ENCODE measurements around the gene ZFYVE28.

ZFYVE28 gene

GRCh38 chr4:2448589-2448988, 30.1 kb upstream of the ZFYVE28 start:
- no peak for TF ChIP-seq CTCF (IDR thresholded peaks at IDR 0.05)
- DNase-seq: no peak
- H3K9me3 Mint-ChIP-seq: no peaks in the 10 kb centered on the region
- H3K27ac Mint-ChIP-seq: no peak overlapping the region
- H3K4me3 Mint-ChIP-seq: no peak overlapping the region
- H3K36me3 Mint-ChIP-seq (ENCODE audit: low read depth): no peaks in the 10 kb centered on the region
- peaks cover 13% of the 10 kb centered on the region for H3K27me3 Mint-ChIP-seq (ENCODE audit: low read depth, poor library complexity)
- peaks cover 8% of the 10 kb centered on the region for H3K4me1 Mint-ChIP-seq

- Mint-ChIP-seq H3K9me3 (no peaks in the 10 kb centered on the region), H3K4me1 (no peaks in the 10 kb centered on the region), H3K4me3 (no peak overlapping the region), H3K27ac (no peak overlapping the region), H3K27me3 (ENCODE audit: low read depth, poor library complexity) (peaks cover 9% of the 10 kb centered on the region), H3K36me3 (ENCODE audit: low read depth) (no peaks in the 10 kb centered on the region)
- DNase-seq: no peak
- TF ChIP-seq CTCF (IDR thresholded peaks at IDR 0.05): no peak
Observed at GRCh38 chr4:2446656-2447564, 28.5 kb upstream of the ZFYVE28 start.

GRCh38 chr4:2445571-2445970, 27.1 kb upstream of the ZFYVE28 start:
- peaks cover 9% of the 10 kb centered on the region for H3K27me3 Mint-ChIP-seq (ENCODE audit: low read depth, poor library complexity)
- no peaks in the 10 kb centered on the region for H3K4me1 Mint-ChIP-seq
- no peaks in the 10 kb centered on the region for H3K9me3 Mint-ChIP-seq
- H3K36me3 Mint-ChIP-seq (ENCODE audit: low read depth): no peaks in the 10 kb centered on the region
- TF ChIP-seq CTCF (IDR thresholded peaks at IDR 0.05): no peak
- no peak for DNase-seq
- H3K27ac Mint-ChIP-seq: no peak overlapping the region
- no peak overlapping the region for H3K4me3 Mint-ChIP-seq

- DNase-seq: no peak
- H3K4me1 Mint-ChIP-seq: no peaks in the 10 kb centered on the region
- no peaks in the 10 kb centered on the region for H3K9me3 Mint-ChIP-seq
- peaks cover 9% of the 10 kb centered on the region for H3K27me3 Mint-ChIP-seq (ENCODE audit: low read depth, poor library complexity)
- H3K36me3 Mint-ChIP-seq (ENCODE audit: low read depth): no peaks in the 10 kb centered on the region
- no peak overlapping the region for H3K4me3 Mint-ChIP-seq
- TF ChIP-seq CTCF (IDR thresholded peaks at IDR 0.05): no peak
- no peak overlapping the region for H3K27ac Mint-ChIP-seq
Observed at GRCh38 chr4:2445130-2445529, 26.7 kb upstream of the ZFYVE28 start.

GRCh38 chr4:2443956-2444740, 25.7 kb upstream of the ZFYVE28 start:
- H3K27me3 Mint-ChIP-seq (ENCODE audit: low read depth, poor library complexity): peaks cover 5% of the 10 kb centered on the region
- TF ChIP-seq CTCF (IDR thresholded peaks at IDR 0.05): no peak
- no peak overlapping the region for H3K4me3 Mint-ChIP-seq
- DNase-seq: no peak
- H3K9me3 Mint-ChIP-seq: no peaks in the 10 kb centered on the region
- no peaks in the 10 kb centered on the region for H3K4me1 Mint-ChIP-seq
- H3K36me3 Mint-ChIP-seq (ENCODE audit: low read depth): no peaks in the 10 kb centered on the region
- no peak overlapping the region for H3K27ac Mint-ChIP-seq
